NCI-H1048 (cell line): Measurements from ENCODE around the gene HNRNPA1L2.
A peak's percentile ranks its signal among the peaks of the same experiment; 100 is the strongest.
"Not testable (repeated sequence)": the region's sequence is repeated elsewhere in the genome, so short reads cannot be mapped to it uniquely, and the experiment has no call there.

Experiments used
- DNase-seq: peaks from one replicate; lab custom pipeline; 2025; lab: John Stamatoyannopoulos, UW

The HNRNPA1L2 gene

DNA sequence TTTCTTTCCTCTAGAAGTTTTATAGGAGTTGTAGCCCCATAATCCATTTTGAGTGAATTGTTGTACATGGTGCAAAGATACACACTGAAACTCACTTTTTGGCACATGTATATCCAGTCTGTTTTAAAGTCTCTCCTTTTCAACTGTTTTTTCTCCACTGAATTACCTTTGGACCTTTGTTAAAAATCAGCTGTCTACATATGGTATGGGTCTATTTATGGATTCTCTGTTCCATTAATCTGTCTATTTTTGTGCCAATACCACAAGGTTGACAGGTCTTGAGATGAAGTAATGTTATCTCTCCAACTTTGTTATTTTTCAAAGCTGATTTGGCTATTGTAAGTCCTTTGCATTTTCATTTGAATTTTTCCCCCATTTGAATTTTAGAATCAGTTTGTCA is 4.7 kb downstream of the HNRNPA1L2 start:
- DNase-seq: no peak

DNA sequence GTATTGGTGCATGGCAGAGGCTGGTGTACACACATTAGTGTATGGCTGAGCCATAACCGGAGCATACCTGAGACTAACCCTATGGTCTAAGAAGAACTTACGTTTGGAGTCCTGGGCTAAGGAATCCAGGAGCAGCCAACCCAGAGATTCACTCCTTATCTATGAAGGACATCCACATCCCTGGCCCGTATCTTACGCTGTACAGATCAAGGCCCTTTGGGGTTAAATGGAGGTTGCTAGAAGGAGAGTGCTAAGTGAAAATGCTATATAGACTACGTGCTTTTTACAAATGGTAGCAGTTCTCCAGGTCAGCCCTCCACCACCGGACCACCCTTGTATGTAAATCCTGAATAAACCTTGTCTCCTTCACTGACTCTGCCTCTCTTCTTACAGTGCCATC is 8.5 kb downstream of the HNRNPA1L2 start:
- DNase-seq: no peak

DNA sequence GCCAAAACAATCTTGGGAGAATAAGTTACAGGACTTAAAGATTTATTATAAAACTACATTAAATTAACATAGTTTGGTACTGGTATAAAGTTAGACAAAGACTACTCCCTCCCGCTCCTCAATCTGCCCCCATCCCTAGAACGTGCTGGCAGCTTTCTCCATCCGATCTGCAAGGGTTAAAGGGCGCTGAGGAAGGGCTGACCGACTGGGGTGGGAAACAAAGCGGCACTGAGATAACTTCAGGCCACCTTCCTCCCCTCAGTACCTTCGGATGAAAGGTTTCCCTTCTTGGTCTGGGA is 9.6 kb downstream of the HNRNPA1L2 start:
- DNase-seq: no peak

DNA sequence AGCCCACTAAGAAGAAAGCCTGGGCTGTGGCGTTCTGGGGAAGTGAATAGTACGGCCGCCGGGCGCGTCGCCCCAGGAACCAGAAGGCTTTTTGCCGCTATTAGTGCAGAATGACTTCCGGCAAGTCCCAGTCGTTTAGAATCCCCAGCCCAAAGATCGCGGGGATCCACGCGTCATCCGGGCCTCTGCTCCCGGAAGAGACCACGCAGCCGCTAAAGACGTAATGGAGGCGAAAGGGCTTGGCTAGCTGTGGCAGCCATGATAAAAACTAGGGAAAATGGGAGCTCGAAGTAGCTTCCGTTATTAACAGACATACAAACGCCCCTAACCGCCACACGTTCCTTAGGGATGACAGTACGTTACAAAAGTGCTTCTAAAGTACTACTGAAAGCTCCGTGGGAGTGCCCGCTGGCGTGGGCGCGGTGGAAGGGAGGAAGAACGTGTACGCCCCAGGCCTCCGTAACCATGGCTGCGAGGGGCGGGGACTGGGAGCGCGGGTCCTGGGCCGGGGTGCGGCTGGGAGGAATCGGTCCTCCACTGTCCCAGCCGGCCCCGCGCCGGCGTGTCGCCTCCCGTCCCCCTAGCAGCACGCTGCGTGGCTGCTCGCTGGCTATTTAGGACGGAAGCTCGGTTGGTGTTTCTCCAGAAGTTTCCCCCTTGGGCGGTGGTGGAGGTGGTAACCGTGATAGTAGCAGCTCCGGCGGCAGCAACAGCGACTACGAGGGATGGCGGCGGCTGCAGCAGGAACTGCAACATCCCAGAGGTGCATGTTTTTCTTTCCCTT is 10.2 kb downstream of the HNRNPA1L2 start, which contains the start of gene SUGT1:
Gene SUGT1, plus strand, starts transcription at position 641 of the 784 bp plus-strand sequence. Its CDS starts 85 bp downstream, at position 726.
- DNase-seq: peak; percentile 78

DNA sequence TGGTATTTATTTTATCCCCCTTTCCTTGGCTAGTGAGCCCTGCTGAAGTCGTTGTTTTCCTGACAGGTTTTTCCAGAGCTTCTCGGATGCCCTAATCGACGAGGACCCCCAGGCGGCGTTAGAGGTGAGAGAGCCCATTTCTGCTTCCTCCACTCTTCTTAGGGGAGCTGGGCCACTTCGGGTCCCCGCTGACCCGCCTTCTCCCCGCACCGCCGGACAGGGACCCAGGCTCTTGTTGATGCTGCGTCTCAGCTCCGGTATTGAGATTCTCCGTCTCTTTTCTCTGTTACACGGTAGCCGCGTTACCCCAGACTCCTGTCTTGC is 10.7 kb downstream of the HNRNPA1L2 start:
- DNase-seq: no peak

DNA sequence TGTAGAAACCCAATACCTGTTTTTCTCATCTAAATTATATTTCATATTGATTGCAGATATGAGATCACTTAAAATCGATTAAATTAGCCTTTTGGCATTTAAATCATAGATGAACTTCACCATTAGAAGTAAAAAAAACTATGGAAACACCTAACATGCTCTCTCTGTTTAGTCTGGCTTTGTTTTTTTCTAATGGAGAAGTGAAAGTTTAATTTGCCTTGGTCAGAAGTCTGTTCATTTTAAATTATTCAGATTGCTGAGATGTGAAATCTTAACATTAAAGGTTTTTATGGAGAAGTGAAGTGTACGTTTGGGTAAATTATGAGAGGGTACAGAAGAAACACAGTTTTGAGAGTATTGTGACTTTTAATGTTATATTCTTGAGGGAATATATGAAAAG is 17.1 kb downstream of the HNRNPA1L2 start:
- no peak for DNase-seq

DNA sequence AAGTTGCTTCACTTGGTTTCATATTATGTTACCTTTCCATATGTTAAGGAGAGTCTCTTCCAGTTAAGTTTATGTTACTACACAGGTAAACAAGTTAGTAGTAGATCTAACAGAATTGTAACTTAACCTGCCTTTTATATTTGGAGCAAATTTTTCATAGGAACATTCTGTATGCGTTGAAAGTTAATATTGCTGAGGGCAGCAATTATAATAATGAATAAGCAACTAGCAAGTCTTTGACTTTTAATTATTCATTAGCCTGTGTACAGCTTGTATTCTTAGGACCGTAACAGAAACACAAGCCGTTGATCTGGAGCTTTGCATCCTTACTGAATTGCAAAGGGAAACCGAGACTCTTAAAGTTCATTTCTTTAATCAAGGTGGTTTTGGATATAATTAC is 22.0 kb downstream of the HNRNPA1L2 start:
- no peak for DNase-seq

DNA sequence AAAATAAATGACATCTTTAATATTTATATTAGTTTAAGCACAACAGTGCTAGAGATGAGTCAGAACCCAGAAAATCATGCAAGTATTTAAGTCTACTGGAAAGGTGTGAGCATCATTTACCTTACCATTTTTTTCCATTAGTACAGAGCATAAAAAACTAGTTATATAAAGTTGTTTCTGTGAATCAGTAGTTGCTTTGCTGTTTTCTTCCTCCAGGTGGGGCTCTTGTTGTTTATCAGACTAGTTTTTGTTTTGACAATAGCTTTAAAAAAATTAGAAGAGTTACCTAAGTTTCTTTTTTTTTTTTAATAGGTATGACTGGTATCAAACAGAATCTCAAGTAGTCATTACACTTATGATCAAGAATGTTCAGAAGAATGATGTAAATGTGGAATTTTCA is 23.1 kb downstream of the HNRNPA1L2 start:
- no peak for DNase-seq

DNA sequence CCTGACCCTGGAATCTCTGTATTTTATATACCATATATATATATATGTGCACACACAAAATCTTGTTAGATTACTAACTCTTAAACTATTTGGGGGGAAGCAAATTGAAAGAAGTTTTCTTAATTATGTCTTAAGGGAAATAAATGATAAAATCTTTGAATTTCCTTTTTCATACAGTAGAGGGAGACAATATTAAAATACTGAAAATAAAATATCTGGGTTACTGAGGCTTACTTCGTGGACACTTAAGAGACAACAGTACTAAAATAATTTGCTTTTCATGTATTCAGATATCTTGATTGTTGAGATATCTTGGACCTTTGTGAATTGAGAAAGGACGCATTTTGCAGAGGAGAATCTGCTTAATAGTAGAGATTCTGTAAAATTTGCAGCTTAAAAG is 27.4 kb downstream of the HNRNPA1L2 start:
- DNase-seq: no peak

DNA sequence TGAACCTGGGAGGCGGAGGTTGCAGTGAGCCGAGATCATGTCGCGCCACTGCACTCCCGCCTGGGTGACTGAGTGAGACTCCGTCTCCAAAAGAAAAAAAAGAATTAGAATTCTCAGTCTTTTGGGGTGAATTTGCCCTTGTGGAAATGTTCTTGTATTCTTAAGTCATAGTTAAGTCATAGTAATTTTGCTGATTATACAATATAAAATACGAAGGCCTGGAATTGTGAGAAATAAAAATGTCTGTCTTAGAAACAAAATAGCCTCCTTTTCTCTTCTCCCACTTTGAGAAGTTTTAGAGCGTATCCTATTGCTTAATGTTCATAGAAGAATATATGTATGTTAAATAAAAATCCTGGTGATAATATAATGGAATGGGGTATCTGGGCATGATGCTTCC is 28.5 kb downstream of the HNRNPA1L2 start:
- DNase-seq: no peak

DNA sequence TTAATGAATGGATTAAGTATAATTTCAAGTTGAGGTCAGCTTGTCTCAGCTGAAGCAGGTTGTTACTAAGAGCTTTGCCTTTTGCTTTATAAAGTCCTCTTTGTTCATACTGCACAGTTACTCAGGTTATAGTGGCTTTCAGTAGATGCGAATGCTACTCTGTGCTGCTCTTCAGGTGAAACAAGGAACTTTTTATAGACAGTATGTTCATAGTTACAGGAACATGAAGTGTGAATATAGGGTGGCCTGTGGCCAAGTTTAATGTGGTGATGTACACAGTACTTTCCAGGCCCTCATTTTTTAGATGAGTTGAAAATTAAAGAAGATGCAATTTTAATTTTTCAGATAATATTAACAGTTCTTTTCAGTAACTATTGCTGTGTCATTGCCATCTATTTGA is 31.2 kb downstream of the HNRNPA1L2 start:
- DNase-seq: no peak

DNA sequence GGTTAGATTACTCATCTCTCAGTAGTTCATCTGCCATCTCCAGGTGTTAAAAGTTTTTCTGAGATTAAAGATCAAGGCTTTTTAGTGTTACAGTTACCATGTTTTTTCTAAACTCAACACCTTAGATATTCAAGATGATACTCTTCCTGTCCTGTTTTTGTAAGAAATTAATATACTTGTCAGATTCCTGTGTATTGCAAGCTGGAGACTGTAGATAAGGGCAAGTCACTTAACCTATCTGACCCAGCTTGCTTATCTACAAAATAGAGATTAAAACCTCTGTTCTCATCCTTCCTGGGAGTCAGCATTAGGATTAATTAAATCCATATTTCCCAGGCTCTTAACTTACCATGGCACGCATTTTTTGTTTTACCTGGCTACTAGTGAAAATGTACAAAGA is 35.6 kb downstream of the HNRNPA1L2 start:
- DNase-seq: no peak

DNA sequence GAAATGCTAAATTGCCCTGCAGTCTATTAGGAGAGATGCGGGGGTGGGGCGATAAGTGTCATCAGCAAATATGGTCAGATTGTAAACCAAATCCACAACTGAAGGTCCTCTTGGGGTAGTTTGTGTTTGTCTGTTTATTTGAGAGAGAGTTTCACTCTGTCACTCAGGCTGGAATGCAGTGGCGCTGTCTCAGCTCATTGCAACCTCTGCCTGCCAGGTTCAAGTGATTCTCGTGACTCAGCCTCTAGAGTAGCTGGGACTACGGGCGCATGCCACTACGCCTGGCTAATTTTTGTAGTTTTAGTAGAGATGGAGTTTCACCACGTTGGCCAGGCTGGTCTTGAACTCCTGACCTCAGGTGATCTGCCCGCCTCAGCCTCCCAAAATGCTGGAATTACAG is 43.6 kb downstream of the HNRNPA1L2 start:
- not testable (repeated sequence) for DNase-seq

DNA sequence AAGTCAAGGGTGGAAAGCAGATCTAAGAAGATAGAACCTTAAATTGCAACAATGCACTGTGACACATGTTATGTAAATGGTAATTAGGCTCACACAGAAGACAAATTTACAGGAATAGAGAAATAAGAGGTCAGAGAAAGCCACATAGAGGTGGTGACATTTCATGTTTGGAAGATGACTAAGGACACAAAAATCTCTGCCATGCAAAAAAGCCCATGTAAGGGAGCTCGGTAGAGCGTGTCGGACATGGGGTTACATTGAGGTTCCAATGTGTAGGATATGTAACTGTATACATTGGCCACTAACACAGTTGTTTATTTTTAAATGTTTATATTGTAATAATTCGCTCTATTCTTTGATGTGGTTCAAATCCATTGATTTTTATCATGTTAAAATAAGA is 44.1 kb downstream of the HNRNPA1L2 start:
- no peak for DNase-seq
